ENCODE measurements around the gene ARPP19. TPM values are rescaled to one million over a fixed set of nuclear protein-coding genes. Genes with fewer than 3 reads are reported as not detected.
A peak's percentile ranks its signal among the peaks of the same experiment; 100 is the strongest.

Gene ARPP19
- total and polyA plus RNA-seq, 10 of the 15 experiments (the other 5 are each of a cell fraction or from before 2014, with no cell fraction given), result 77.2 to 167 (median 121) TPM

DNA sequence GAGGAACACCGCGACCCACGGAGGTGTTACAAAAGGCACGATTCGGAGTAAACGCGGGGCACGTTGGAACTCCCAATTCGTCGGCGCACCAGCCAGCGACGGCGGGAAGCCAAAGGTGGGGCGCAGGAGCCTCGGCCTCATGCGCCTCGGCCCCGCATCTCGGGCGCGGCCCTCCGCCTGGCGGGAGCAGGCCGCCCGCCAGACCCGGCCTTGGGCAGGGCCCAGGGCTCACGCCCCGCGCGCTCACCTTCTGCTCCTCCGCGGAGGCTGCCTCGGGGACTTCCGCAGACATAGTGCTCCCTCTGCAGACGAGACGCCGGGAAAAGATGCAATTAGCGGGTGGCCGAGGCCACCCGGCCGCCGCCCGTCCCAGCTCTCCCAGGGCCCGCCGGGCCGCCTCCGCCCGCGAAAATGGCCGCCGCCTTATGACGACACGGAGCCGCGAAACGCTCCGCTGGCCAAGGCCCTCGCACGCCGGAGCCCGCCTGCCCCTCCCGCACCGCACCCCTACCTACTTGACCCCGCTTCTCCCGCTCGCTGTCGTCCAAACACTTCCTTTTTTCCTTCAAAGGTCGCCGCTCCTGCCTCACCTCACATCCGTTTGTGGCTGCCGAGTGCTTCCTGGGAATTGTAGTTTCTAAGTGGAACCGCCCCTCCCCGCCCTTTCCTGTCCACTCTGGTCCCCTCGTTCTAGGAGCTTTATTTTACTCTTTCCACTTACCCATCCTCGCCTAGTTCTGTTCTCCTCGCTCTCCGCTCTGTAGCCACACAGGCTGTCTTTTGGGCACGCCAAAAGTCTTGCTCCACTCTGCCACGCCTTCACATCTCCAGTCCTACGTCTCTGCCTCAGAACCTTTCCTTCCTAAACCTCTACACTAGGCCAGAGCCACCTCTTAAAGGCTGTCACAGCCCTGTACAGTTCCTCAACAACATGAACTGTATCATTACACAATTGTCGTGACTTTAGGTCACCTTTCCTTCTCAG lies at the start of gene ARPP19 (continued):
- no peak for TF ChIP-seq ZNF384 (IDR thresholded peaks at IDR 0.05; ENCODE audit: borderline replicate concordance, low read depth, low read length)
- no peak for TF ChIP-seq ZZZ3 (IDR thresholded peaks at IDR 0.05; ENCODE audit: control insufficient read depth, insufficient read length, low read depth)
- no peak for TF ChIP-seq RBBP5 (conservative IDR thresholded peaks at IDR 0.05)
- peak; percentile 59 for TF ChIP-seq HDAC6 (IDR thresholded peaks at IDR 0.05; ENCODE audit: unreplicated experiment)
- TF ChIP-seq YBX1 (IDR thresholded peaks at IDR 0.05), result no peak
- TF ChIP-seq JUND (IDR thresholded peaks at IDR 0.05; ENCODE audit: low read depth, low read length), result 0 out of 2 replicates have a peak, but pooled peaks have one; percentile 5
- TF ChIP-seq YY1 (IDR thresholded peaks at IDR 0.05; ENCODE audit: low read depth, low read length), result peak; percentile 98
- TF ChIP-seq ZNF274 (IDR thresholded peaks at IDR 0.05; ENCODE audit: insufficient read depth, insufficient read length), result no peak
- no peak for TF ChIP-seq REST (IDR thresholded peaks at IDR 0.05; ENCODE audit: low read depth, low read length)
- TF ChIP-seq MXI1 (IDR thresholded peaks at IDR 0.05; ENCODE audit: low read depth, low read length), result peak; percentile 44; the same call in 1 of the 2 replicates
- TF ChIP-seq ZNF217 (IDR thresholded peaks at IDR 0.05), result peak; percentile 40; the same call in 1 of the 2 replicates
- TF ChIP-seq JUNB (IDR thresholded peaks at IDR 0.05), result no peak
- 0 out of 2 replicates have a peak, but pooled peaks have one; percentile 23 for TF ChIP-seq NFIC (IDR thresholded peaks at IDR 0.05; ENCODE audit: low read depth, low read length)
- no peak for TF ChIP-seq NRF1 (conservative IDR thresholded peaks at IDR 0.05; ENCODE audit: low read depth, low read length)
- no peak for TF ChIP-seq CUX1 (IDR thresholded peaks at IDR 0.05; ENCODE audit: insufficient replicate concordance, low read depth, low read length)
- TF ChIP-seq TCF12 (IDR thresholded peaks at IDR 0.05; ENCODE audit: low read depth, low read length), result 0 out of 2 replicates have a peak, but pooled peaks have one; percentile 20
- TF ChIP-seq CBFB (IDR thresholded peaks at IDR 0.05; ENCODE audit: low read depth), result no peak
- TF ChIP-seq ETV6 (conservative IDR thresholded peaks at IDR 0.05 in 1 of 2, IDR thresholded peaks at IDR 0.05 in 1 of 2; ENCODE audit: borderline replicate concordance in 1 of 2, low read depth in 1 of 2), result no peak
- peak; percentile 27 for TF ChIP-seq RELA (IDR thresholded peaks at IDR 0.05; ENCODE audit: borderline replicate concordance, partially characterized antibody)
- TF ChIP-seq SP1 (IDR thresholded peaks at IDR 0.05; ENCODE audit: low read depth, low read length), result no peak

All from GM12878 (cell line).